Thymus (tissue), 11 donors: Measurements from ENCODE around the gene PDLIM1. TPM values are rescaled to one million over a fixed set of nuclear protein-coding genes. Genes with fewer than 3 reads are reported as not detected.
A peak's percentile ranks its signal among the peaks of the same experiment; 100 is the strongest.
"Not testable (repeated sequence)": the region's sequence is repeated elsewhere in the genome, so short reads cannot be mapped to it uniquely, and the experiment has no call there.

Source experiments
- DNase-seq, 9 donors: peaks; one replicate each; pipeline ENCODE4 v3.0.0-alpha.2; 2013; ENCODE audit warnings: low spot score in 9 of 9, low read depth in 6 of 9, missing footprints in 1 of 9
- H3K27ac ChIP-seq, 2 donors: one replicate each; pipeline ENCODE4 v1.5.1; 2013; ENCODE audit warnings: control low read depth in 1 of 2, low read depth in 1 of 2, low read length in 1 of 2, mild to moderate bottlenecking in 1 of 2, moderate library complexity in 1 of 2
- H3K27me3 ChIP-seq, 2 donors: one replicate each; pipeline ENCODE4 v1.5.1; 2013; ENCODE audit warnings: low read length in 1 of 2; ENCODE audit not compliant: control insufficient read depth in 2 of 2, insufficient read depth in 1 of 2
- H3K36me3 ChIP-seq, 2 donors: one replicate each; pipeline ENCODE4 v1.5.1; 2013; ENCODE audit warnings: low read length in 1 of 2, mild to moderate bottlenecking in 1 of 2, moderate library complexity in 1 of 2; ENCODE audit not compliant: control insufficient read depth in 2 of 2, insufficient read depth in 2 of 2
- H3K4me1 ChIP-seq, 2 donors: one replicate each; pipeline ENCODE4 v1.5.1; 2013; ENCODE audit warnings: low read length in 2 of 2; ENCODE audit not compliant: control insufficient read depth in 2 of 2, insufficient read depth in 2 of 2
- H3K4me3 ChIP-seq, 2 donors: one replicate each; pipeline ENCODE4 v1.5.1; 2013; ENCODE audit warnings: low read length in 2 of 2, control low read depth in 1 of 2, mild to moderate bottlenecking in 1 of 2
- H3K9me3 ChIP-seq, 2 donors: one replicate each; pipeline ENCODE4 v1.5.1; 2013; ENCODE audit warnings: low read length in 1 of 2, mild to moderate bottlenecking in 1 of 2; ENCODE audit not compliant: control insufficient read depth in 2 of 2, insufficient read depth in 1 of 2
- WGBS: extraction: QIAGEN DNeasy Blood & Tissue Kit; methylation state at CpG from one replicate; pipeline ENCODE4 v1.1.7; 2013; 5-methylcytosine and 5-hydroxymethylcytosine counted together
- polyA plus RNA-seq: library from polyadenylated mRNA; stranded (reverse); fragments of 200-250 nt; gene quantifications from one replicate; pipeline ENCODE4 v1.2.3, GENCODE V29; 2013
- total RNA-seq: library from RNA; stranded (reverse); fragments of 120-200 nt; gene quantifications from one replicate; pipeline ENCODE4 v1.2.4, GENCODE V29; 2013
- donor health status: healthy.

Gene PDLIM1
- total and polyA plus RNA-seq, 2 donors: 18.2 to 316 TPM

- 83% methylated on average over 6 of the region's 6 CpGs for WGBS
- H3K36me3 ChIP-seq: no peaks in the 10 kb centered on the region
These were observed 54.5 kb downstream of the PDLIM1 start for GRCh38 chr10:95236068-95236903.

DNA sequence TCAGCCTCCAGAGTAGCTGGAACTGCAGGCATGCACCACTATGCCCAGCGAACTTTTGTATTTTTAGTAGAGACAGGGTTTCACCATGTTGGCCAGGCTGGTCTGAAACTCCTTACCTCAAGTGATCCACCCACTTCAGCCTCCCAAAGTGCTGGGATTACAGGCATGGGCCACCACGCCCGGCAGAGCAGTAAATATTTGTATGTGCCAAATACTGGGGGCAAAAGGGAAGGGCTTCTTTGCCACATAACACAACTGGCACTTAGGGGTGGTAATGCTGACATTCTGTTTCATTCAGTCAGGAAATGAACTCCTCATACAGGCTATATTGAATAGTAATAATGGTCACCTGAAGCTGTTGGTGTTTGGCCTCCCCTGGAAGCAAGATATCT lies 55.1 kb downstream of the PDLIM1 start:
- H3K36me3 ChIP-seq: no peaks in the 10 kb centered on the region
- peaks cover 0 to 1% of the 10 kb centered on the region in 2 donors for H3K9me3 ChIP-seq
- peaks cover 0 to 9% of the 10 kb centered on the region in 2 donors for H3K4me1 ChIP-seq
- H3K4me3 ChIP-seq: no peak overlapping the region
- no peak overlapping the region for H3K27ac ChIP-seq
- WGBS: 83% methylated on average over 3 of the region's 3 CpGs
- DNase-seq: no peak
- H3K27me3 ChIP-seq: no peaks in the 10 kb centered on the region

More at GRCh38 chr10:95236068-95236903, 54.5 kb downstream of the PDLIM1 start:
- H3K27me3 ChIP-seq: no peaks in the 10 kb centered on the region
- no peak overlapping the region for H3K4me3 ChIP-seq
- no peak for DNase-seq
- no peak overlapping the region for H3K27ac ChIP-seq
- H3K9me3 ChIP-seq: peaks cover 0 to 1% of the 10 kb centered on the region in 2 donors
- peaks cover 0 to 13% of the 10 kb centered on the region in 2 donors for H3K4me1 ChIP-seq

DNA sequence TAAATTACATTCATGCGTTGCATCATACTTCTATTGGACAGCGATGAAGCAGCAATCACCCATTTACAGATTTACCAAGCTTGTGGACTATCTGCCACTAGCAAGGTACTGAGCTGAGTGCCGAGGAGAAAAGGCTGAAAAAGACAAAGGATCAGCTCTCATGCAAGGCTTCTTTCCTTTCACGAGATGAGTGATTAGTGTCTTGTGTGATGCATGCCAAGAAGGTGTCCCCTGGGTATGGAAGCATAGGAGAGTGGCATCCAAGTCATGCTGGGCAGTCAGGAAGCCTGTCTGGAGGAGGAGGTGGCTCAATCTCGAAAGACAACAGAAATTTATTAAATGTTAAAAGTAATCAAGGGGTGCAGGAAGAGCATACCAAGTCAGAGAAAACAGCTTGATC lies 55.9 kb downstream of the PDLIM1 start:
- no peak for DNase-seq
- Histone ChIP-seq H3K9me3 (peaks cover 0 to 1% of the 10 kb centered on the region in 2 donors), H3K4me1 (peaks cover 0 to 11% of the 10 kb centered on the region in 2 donors), H3K27me3 (no peaks in the 10 kb centered on the region), H3K4me3 (no peak overlapping the region), H3K27ac (no peak overlapping the region), H3K36me3 (no peaks in the 10 kb centered on the region)
- WGBS: 96% methylated on average over 5 of the region's 5 CpGs

GRCh38 chr10:95233377-95234034 lies 57.3 kb downstream of the PDLIM1 start:
- Histone ChIP-seq H3K4me3 (no peak overlapping the region), H3K36me3 (no peaks in the 10 kb centered on the region), H3K9me3 (peaks cover 0 to 1% of the 10 kb centered on the region in 2 donors), H3K4me1 (peaks cover 0 to 11% of the 10 kb centered on the region in 2 donors), H3K27ac (no peak overlapping the region), H3K27me3 (no peaks in the 10 kb centered on the region)
- WGBS: 94% methylated on average over 2 of the region's 2 CpGs
- no peak for DNase-seq

- peak in 8 of 9 donors; percentile 38 to 82 (median 58) for DNase-seq
- not testable (repeated sequence) for H3K9me3 ChIP-seq, H3K4me1 ChIP-seq, H3K36me3 ChIP-seq, H3K27me3 ChIP-seq
- WGBS: 50% methylated on average over 36 of the region's 36 CpGs
- Histone ChIP-seq H3K27ac (peak overlapping the region in 1 of 2 donors; percentile 24), H3K4me3 (peak overlapping the region; percentile 45 to 63)
These were observed 59.9 kb downstream of the PDLIM1 start for GRCh38 chr10:95230677-95231586.

DNA sequence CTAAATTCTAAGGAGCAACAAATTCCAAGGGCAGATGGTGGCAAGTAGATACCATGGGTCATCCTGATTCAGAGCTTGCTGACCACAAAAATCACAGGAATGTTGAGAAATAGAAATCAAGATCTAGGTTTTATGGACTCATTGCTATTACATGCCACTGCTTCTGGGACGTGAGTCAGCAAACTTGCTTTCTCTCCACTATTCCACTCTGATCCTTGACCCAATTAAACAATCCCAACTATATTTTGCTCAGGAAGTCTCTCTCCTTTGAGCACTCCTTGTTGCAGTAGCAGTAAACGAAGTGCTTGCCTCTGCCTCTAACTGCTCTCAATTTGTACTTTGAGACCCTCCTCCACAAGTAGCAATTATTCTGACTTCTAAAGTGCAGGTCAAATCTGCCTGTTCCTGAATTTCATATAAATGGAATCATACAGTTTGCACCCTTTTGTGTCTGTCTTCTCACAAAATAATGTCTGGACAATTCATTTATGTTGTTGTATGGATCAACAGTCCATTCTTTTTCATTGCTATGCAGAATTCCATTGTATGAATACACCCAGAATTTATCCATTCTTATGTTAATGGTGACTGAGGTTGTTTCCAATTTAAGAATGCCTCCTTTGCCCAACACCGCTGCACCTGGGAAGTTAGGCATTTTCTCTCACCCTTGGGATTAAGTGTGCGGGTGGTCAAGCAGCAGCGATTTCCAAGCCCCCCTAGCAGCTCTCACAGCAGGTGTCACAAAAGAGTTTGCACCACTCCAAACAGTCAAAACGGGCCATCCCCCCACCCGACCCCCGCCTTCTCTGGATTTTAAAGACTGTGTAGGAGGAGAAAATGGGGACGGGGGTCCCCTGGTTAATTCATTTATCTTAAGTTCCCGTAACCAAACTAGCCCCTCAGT lies 60.8 kb downstream of the PDLIM1 start:
- DNase-seq: no peak
- Histone ChIP-seq H3K27ac (no peak overlapping the region), H3K4me3 (peak overlapping the region; percentile 45 to 63), H3K4me1 (peaks cover 0 to 8% of the 10 kb centered on the region in 2 donors), H3K27me3 (no peaks in the 10 kb centered on the region), H3K36me3 (no peaks in the 10 kb centered on the region), H3K9me3 (peaks cover 0 to 1% of the 10 kb centered on the region in 2 donors)
- whole genome bisulfite sequencing: 84% methylated on average over 10 of the region's 10 CpGs

GRCh38 chr10:95228934-95229723 lies 61.7 kb downstream of the PDLIM1 start:
- not testable (repeated sequence) for H3K27me3 ChIP-seq, H3K9me3 ChIP-seq, DNase-seq, H3K4me1 ChIP-seq, H3K36me3 ChIP-seq, H3K4me3 ChIP-seq, H3K27ac ChIP-seq
- WGBS: 95% methylated on average over 13 of the region's 14 CpGs

- no peak for DNase-seq
- Histone ChIP-seq H3K36me3 (no peaks in the 10 kb centered on the region), H3K9me3 (no peaks in the 10 kb centered on the region), H3K27me3 (no peaks in the 10 kb centered on the region), H3K4me3 (no peak overlapping the region), H3K27ac (no peak overlapping the region), H3K4me1 (peaks cover 0 to under 1% of the 10 kb centered on the region in 2 donors)
- 48% methylated on average over 2 of the region's 2 CpGs for WGBS
These were observed 65.7 kb downstream of the PDLIM1 start for GRCh38 chr10:95225136-95225535.
